Hepatocyte (in vitro differentiated cells): ENCODE results near the gene BMP5.
"Not testable (repeated sequence)": the region's sequence is repeated elsewhere in the genome, so short reads cannot be mapped to it uniquely, and the experiment has no call there.

Experiments
- CTCF ChIP-seq: fragments of 200-600 bp; sonication (generic); IDR thresholded peaks from 2 replicates; pipeline ENCODE4 v1.5.1; 2016; ENCODE audit warnings: antibody characterized with exemption, mild to moderate bottlenecking; ENCODE audit not compliant: poor library complexity
- EZH2 ChIP-seq: fragments of 200-600 bp; sonication (generic); IDR thresholded peaks from 2 replicates; pipeline ENCODE4 v1.6.1; 2016; ENCODE audit warnings: antibody characterized with exemption, mild to moderate bottlenecking, borderline replicate concordance
- EZH2phosphoT487 ChIP-seq: fragments of 200-600 bp; sonication (generic); IDR thresholded peaks from one replicate; pipeline ENCODE4 v1.6.1; 2018; ENCODE audit warnings: antibody characterized with exemption, mild to moderate bottlenecking, low read depth, moderate library complexity; ENCODE audit not compliant: unreplicated experiment, severe bottlenecking

- not testable (repeated sequence) for TF ChIP-seq EZH2phosphoT487, CTCF, EZH2
Measured at GRCh38 chr6:55909911-55910310, 34.5 kb upstream of the BMP5 start.
